Stomach smooth muscle (tissue), 2 donors: ENCODE results near the gene WEE2.
"Not testable (repeated sequence)": the region's sequence is repeated elsewhere in the genome, so short reads cannot be mapped to it uniquely, and the experiment has no call there.

ENCODE experiments used
- H3K27ac ChIP-seq: one replicate; pipeline ENCODE4 v1.7.0; 2013; ENCODE audit warnings: mild to moderate bottlenecking, low read length, inconsistent platforms
- H3K27me3 ChIP-seq, 2 donors: one replicate each; pipeline ENCODE4 v1.7.0; 2013; ENCODE audit warnings: low read length in 2 of 2; ENCODE audit not compliant: insufficient read depth in 2 of 2, control insufficient read depth in 1 of 2
- H3K36me3 ChIP-seq, 2 donors: one replicate each; pipeline ENCODE4 v1.7.0; 2013; ENCODE audit warnings: low read length in 2 of 2; ENCODE audit not compliant: control insufficient read depth in 2 of 2, insufficient read depth in 2 of 2
- H3K4me1 ChIP-seq: one replicate; pipeline ENCODE4 v1.7.0; 2013; ENCODE audit warnings: low read length; ENCODE audit not compliant: control insufficient read depth, insufficient read depth
- H3K4me3 ChIP-seq, 2 donors: one replicate each; pipeline ENCODE4 v1.7.0; 2013; ENCODE audit warnings: low read length in 2 of 2
- H3K9ac ChIP-seq, 2 donors: one replicate each; pipeline ENCODE4 v1.7.0; 2013; ENCODE audit warnings: low read length in 2 of 2, mild to moderate bottlenecking in 1 of 2
- H3K9me3 ChIP-seq, 2 donors: one replicate each; pipeline ENCODE4 v1.7.0; 2013; ENCODE audit warnings: low read length in 2 of 2; ENCODE audit not compliant: control insufficient read depth in 2 of 2
- donor health status: healthy.
- donor health status: Pancreatic carcinoma.

WEE2 gene

DNA sequence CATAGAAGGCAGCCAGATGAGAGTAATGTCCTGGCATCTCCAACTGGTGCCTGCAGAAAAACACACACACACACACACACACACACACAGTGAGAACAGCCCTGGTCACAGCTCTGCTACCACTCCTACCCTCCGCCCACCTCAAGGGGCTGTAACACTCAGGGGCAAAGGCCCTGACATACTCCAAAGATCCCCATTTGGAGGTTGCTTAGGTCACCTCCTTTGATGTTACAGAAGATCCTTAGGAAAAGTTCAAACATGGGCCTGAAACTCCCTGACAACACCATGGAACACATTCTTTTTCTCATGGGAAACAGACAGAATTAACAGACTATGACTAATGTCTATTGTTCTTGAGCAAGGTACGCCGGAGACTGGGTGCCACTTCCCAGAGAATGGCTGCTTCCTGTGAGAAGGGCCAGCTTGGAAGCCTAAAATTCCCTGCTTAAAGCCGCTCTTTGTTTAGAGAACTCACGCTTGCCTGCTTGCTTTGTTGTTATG is 33.9 kb upstream of the WEE2 start:
- no peaks in the 10 kb centered on the region for H3K4me1 ChIP-seq
- H3K9me3 ChIP-seq = no peaks in the 10 kb centered on the region
- H3K27ac ChIP-seq = no peak overlapping the region
- peaks cover 9 to 11% of the 10 kb centered on the region in 2 donors for H3K36me3 ChIP-seq
- no peak overlapping the region for H3K4me3 ChIP-seq
- no peaks in the 10 kb centered on the region for H3K27me3 ChIP-seq
- H3K9ac ChIP-seq = no peak overlapping the region

GRCh38 chr7:141674702-141675101 is 33.5 kb upstream of the WEE2 start:
- no peak overlapping the region for H3K4me3 ChIP-seq
- H3K27ac ChIP-seq = no peak overlapping the region
- H3K9ac ChIP-seq = no peak overlapping the region
- peaks cover 9 to 11% of the 10 kb centered on the region in 2 donors for H3K36me3 ChIP-seq
- no peaks in the 10 kb centered on the region for H3K9me3 ChIP-seq
- H3K27me3 ChIP-seq = no peaks in the 10 kb centered on the region
- H3K4me1 ChIP-seq = no peaks in the 10 kb centered on the region

DNA sequence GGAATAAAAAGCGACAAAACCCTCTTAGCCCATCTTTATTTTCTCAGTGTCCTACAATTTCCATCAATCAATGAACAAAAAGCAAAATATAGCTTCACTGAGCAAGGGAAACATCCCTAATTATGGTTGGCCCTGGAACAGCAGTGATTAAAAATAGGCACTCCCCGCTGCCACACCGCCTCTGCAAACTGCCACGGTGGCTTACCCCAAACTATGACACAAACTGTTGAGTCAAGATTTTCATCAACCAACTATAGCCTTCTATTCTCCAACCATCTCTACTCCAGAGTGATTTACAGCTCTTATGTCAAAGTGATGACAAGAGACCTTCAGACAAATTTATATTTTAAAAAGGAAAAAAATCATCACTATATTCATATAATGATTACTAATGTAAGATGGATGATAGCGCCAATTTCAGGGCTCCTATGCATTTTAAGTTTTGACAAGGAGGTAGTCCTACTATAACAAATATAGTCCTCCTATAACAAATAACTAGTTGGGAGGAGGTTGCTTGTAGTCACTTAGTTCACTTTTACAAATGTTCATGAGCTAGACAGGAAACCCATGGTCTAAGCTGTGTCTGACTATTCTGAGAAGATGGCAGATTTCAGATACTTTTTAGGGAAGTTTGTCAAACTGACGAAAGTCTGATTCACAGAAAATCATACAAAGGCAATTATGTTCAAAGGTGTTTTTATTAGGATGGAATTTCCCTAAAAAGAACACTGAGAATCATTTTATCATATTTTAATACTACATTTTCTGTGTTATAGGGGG is 32.5 kb upstream of the WEE2 start:
- Histone ChIP-seq H3K4me3 (no peak overlapping the region), H3K9ac (no peak overlapping the region), H3K27ac (no peak overlapping the region), H3K4me1 (no peaks in the 10 kb centered on the region), H3K27me3 (no peaks in the 10 kb centered on the region), H3K36me3 (peaks cover 13% of the 10 kb centered on the region in 2 donors), H3K9me3 (no peaks in the 10 kb centered on the region)

DNA sequence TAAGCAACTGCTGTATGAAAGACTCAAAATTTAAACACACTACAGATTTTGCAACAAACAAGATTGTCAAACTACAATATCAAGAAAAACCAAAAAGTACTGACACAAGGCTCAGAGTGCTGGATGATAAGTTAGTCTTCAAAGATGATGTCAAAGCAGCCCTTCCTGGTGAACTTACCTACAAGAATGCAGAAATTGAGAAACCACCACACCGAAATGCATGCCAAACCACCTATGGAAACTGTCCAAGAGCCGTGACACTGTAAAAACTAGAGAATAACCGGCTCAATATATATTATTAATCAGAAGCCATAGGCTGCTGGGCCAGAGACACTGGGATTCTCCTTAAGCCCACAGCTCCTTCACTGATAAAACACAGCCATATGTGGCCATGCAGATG is 31.5 kb upstream of the WEE2 start:
- H3K9ac ChIP-seq = no peak overlapping the region
- no peaks in the 10 kb centered on the region for H3K4me1 ChIP-seq
- H3K27ac ChIP-seq = no peak overlapping the region
- H3K4me3 ChIP-seq = no peak overlapping the region
- H3K27me3 ChIP-seq = no peaks in the 10 kb centered on the region
- H3K36me3 ChIP-seq = peaks cover 11 to 20% of the 10 kb centered on the region in 2 donors
- H3K9me3 ChIP-seq = no peaks in the 10 kb centered on the region

- Histone ChIP-seq H3K4me3 (no peak overlapping the region), H3K36me3 (peaks cover 12 to 14% of the 10 kb centered on the region in 2 donors)
Measured at GRCh38 chr7:141679014-141679413, 29.1 kb upstream of the WEE2 start.

DNA sequence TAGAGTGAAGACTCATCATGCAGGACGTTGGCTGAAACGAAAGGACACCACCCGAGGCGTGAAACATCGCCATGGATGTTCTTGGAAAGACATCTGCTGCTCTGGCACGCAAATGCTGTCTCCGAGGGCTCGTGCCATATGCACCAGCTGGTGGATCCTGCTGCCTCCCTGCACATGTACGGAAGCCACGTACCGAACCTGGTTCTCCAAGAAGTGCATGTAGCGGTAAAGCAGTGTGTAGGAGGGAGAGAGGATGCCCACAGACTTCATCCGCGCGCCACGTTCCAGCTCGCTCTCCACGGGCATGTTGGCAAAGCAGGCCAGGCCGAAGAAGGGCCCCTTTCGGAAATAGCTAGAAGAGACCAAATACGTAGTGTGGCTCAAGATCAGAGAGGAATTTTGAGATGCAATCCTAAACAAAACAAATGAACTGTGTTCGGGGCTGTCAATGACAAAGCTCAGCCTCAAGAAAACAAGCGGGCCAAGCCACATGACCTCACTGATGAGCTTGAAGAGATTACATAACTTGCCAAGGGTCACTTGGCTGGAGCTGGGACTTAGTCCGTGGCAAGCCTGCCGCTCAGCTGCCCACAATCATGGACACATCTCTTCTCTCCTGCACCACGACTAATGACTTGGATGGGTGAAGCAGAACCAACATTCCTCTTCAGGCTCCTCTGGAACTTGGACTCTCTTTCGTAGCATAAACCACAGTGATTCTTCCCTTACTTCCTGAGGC is 22.7 kb upstream of the WEE2 start:
- Histone ChIP-seq H3K36me3 (peaks cover 18 to 23% of the 10 kb centered on the region in 2 donors), H3K27me3 (no peaks in the 10 kb centered on the region), H3K4me1 (no peaks in the 10 kb centered on the region), H3K27ac (no peak overlapping the region), H3K9me3 (no peaks in the 10 kb centered on the region), H3K4me3 (no peak overlapping the region), H3K9ac (no peak overlapping the region)

More at GRCh38 chr7:141679014-141679413, 29.1 kb upstream of the WEE2 start:
- H3K4me1 ChIP-seq = no peaks in the 10 kb centered on the region
- H3K9me3 ChIP-seq = no peaks in the 10 kb centered on the region
- no peak overlapping the region for H3K27ac ChIP-seq
- no peaks in the 10 kb centered on the region for H3K27me3 ChIP-seq
- no peak overlapping the region for H3K9ac ChIP-seq

DNA sequence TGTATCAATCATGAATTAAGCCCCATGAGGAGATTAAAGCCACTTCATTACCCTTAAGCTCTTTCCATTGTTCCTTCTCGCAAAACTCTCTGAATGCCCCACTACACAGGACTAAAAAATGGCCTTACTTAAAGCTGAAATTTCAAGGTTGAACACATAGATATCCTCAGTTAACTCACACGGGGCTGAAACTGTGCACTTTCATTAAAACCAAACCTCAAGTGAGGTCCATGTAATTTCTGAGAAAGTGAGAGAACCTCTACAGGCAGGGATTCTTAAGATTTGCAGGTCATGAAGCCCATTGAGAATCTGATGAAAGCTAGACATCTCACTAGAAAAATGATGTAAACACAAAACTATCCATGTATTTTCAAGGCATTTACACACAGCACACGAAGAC is 22.1 kb upstream of the WEE2 start:
- Histone ChIP-seq H3K9me3 (no peaks in the 10 kb centered on the region), H3K4me3 (no peak overlapping the region), H3K9ac (no peak overlapping the region), H3K36me3 (peaks cover 17 to 18% of the 10 kb centered on the region in 2 donors), H3K27me3 (no peaks in the 10 kb centered on the region), H3K27ac (no peak overlapping the region), H3K4me1 (no peaks in the 10 kb centered on the region)

DNA sequence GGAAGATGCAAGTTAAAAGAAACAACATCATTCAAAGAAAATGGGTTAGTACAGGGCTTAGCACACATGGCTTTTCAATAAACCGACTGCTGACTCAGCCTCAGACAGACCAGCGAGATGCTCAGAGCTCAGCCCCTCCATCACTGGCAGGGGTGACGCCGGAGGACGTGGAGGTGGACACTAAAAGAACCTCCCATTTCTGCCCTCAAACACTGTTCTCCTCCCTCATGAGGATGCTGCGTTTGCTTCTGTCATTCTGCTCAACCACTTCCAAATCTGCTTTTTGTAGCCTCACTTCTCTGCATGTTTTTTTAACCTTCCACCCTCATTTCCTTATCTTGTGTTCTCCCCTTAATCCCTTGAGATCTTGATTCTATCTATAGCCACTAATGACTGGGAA is 21.5 kb upstream of the WEE2 start:
- Histone ChIP-seq H3K9ac (no peak overlapping the region), H3K4me1 (no peaks in the 10 kb centered on the region), H3K27ac (no peak overlapping the region)

GRCh38 chr7:141688043-141688442 is 20.1 kb upstream of the WEE2 start:
- no peaks in the 10 kb centered on the region for H3K9me3 ChIP-seq
- H3K9ac ChIP-seq = no peak overlapping the region
- no peaks in the 10 kb centered on the region for H3K27me3 ChIP-seq
- H3K4me1 ChIP-seq = no peaks in the 10 kb centered on the region
- H3K27ac ChIP-seq = no peak overlapping the region
- peaks cover 10 to 11% of the 10 kb centered on the region in 2 donors for H3K36me3 ChIP-seq
- H3K4me3 ChIP-seq = no peak overlapping the region

More for the DNA sequence above, 21.5 kb upstream of the WEE2 start:
- Histone ChIP-seq H3K27me3 (no peaks in the 10 kb centered on the region), H3K9me3 (no peaks in the 10 kb centered on the region), H3K4me3 (no peak overlapping the region), H3K36me3 (peaks cover 13 to 17% of the 10 kb centered on the region in 2 donors)

- not testable (repeated sequence) for H3K4me3 ChIP-seq, H3K4me1 ChIP-seq, H3K9me3 ChIP-seq, H3K9ac ChIP-seq, H3K27me3 ChIP-seq, H3K27ac ChIP-seq
- H3K36me3 ChIP-seq = peaks cover 10 to 11% of the 10 kb centered on the region in 2 donors
Measured at GRCh38 chr7:141689072-141689825, 18.9 kb upstream of the WEE2 start.
